H1 (cell line): ENCODE measurements around the gene C2orf80. TPM values are rescaled to one million over a fixed set of nuclear protein-coding genes. Genes with fewer than 3 reads are reported as not detected.

Source experiments
- CTCF ChIA-PET: fragments of 300-600 bp; sonication (Branson Sonifier 250); formaldehyde crosslinking; loops from one replicate; lab custom pipeline; 2021; ENCODE audit not compliant: partially characterized antibody; lab: Charles Lee
- POLR2A ChIA-PET: fragments of 300-600 bp; sonication (Branson Sonifier 250); formaldehyde crosslinking; loops from one replicate; lab custom pipeline; 2021; ENCODE audit warnings: inconsistent platforms; ENCODE audit not compliant: partially characterized antibody; lab: Charles Lee
- DNase-seq, 2 experiments: peaks; one replicate each; pipeline versions ENCODE4 v3.0.0 to v3.0.0-alpha.2; 2010 to 2022; ENCODE audit warnings: low spot score in 2 of 2, low read depth in 1 of 2, mixed read lengths in 1 of 2
- FAIRE-seq: peaks from 2 replicates; lab custom pipeline; 2011; peaks lifted over from hg19 to GRCh38; lab: Jason Lieb, UNC
- H2AFZ ChIP-seq: 2 replicates; pipeline ENCODE4 v1.8.1; 2012; ENCODE audit warnings: low read length, inconsistent platforms
- H2AK5ac ChIP-seq: 2 replicates; pipeline ENCODE4 v1.6.1; 2013; ENCODE audit warnings: low read depth, low read length
- H2BK120ac ChIP-seq: replicated peaks from 2 replicates; pipeline ENCODE3; 2013; ENCODE audit warnings: low read depth, low read length, inconsistent platforms
- H2BK12ac ChIP-seq: 2 replicates; pipeline ENCODE4 v1.6.1; 2013; ENCODE audit warnings: low read depth, low read length
- H2BK15ac ChIP-seq: 2 replicates; pipeline ENCODE4 v1.6.1; 2013; ENCODE audit warnings: low read length
- H2BK20ac ChIP-seq: 2 replicates; pipeline ENCODE4 v1.6.1; 2013; ENCODE audit warnings: low read length
- H2BK5ac ChIP-seq: 2 replicates; pipeline ENCODE4 v1.6.1; 2013; ENCODE audit warnings: low read depth, low read length
- H3K14ac ChIP-seq: 2 replicates; pipeline ENCODE4 v1.6.1; 2013; ENCODE audit warnings: inconsistent platforms; ENCODE audit not compliant: insufficient read length
- H3K18ac ChIP-seq: 2 replicates; pipeline ENCODE4 v1.6.1; 2013; ENCODE audit warnings: low read length; ENCODE audit errors: extremely low read depth
- H3K23ac ChIP-seq: 2 replicates; pipeline ENCODE4 v1.6.1; 2013; ENCODE audit warnings: inconsistent platforms; ENCODE audit not compliant: insufficient read length
- H3K23me2 ChIP-seq: 2 replicates; pipeline ENCODE4 v1.6.1; 2013; ENCODE audit warnings: low read depth, low read length
- H3K27ac ChIP-seq: 2 replicates; pipeline ENCODE4 v1.6.1; 2011; ENCODE audit warnings: low read depth, low read length, inconsistent platforms
- H3K27me3 ChIP-seq, 4 experiments: replicated peaks in 1 of 4; 1 replicate in 1 of 4; 2 replicates in 3 of 4; pipeline versions ENCODE4 v1.6.1 to v1.8.1; 2011 to 2013; ENCODE audit warnings: low read length in 3 of 4, mild to moderate bottlenecking in 3 of 4, inconsistent platforms in 2 of 4, mixed read lengths in 2 of 4, moderate library complexity in 1 of 4; ENCODE audit not compliant: control insufficient read depth in 3 of 4, insufficient read depth in 3 of 4; ENCODE audit errors: extremely low read depth in 1 of 4
- H3K36me3 ChIP-seq, 4 experiments: 2 replicates each; pipeline versions ENCODE4 v1.6.1 to v1.8.1; 2011 to 2013; ENCODE audit warnings: mild to moderate bottlenecking in 4 of 4, low read length in 3 of 4, moderate library complexity in 2 of 4, control low read depth in 1 of 4, inconsistent platforms in 1 of 4; ENCODE audit not compliant: insufficient read depth in 4 of 4, control insufficient read depth in 2 of 4
- H3K4ac ChIP-seq: replicated peaks from 2 replicates; pipeline ENCODE3; 2013; ENCODE audit warnings: low read length, low read depth, mixed read lengths, inconsistent platforms; ENCODE audit not compliant: insufficient read length
- H3K4me1 ChIP-seq, 4 experiments: replicated peaks in 1 of 4; 1 replicate in 1 of 4; 2 replicates in 3 of 4; pipeline versions ENCODE4 v1.6.1 to v1.8.1; 2011 to 2013; ENCODE audit warnings: low read length in 3 of 4, inconsistent platforms in 2 of 4, mixed read lengths in 1 of 4; ENCODE audit not compliant: insufficient read depth in 4 of 4, control insufficient read depth in 3 of 4
- H3K4me2 ChIP-seq, 2 experiments: 2 replicates each; pipeline versions ENCODE4 v1.6.1 to v1.8.1; 2011 to 2013; ENCODE audit warnings: low read depth in 2 of 2, low read length in 2 of 2, control low read depth in 1 of 2, inconsistent platforms in 1 of 2, mild to moderate bottlenecking in 1 of 2; ENCODE audit not compliant: insufficient read depth in 1 of 2
- H3K4me3 ChIP-seq, 4 experiments: fragments of 200-600, 300-600 bp in 1 of 4; sonication (generic), shearing (Covaris generic), sonication (Bioruptor Twin) in 1 of 4; 2 replicates each; pipeline versions ENCODE4 v1.5.1 to v1.8.1; 2011 to 2016; ENCODE audit warnings: low read length in 4 of 4, low read depth in 3 of 4, control low read depth in 2 of 4, inconsistent platforms in 2 of 4, mild to moderate bottlenecking in 2 of 4, mixed read lengths in 1 of 4, moderate library complexity in 1 of 4; ENCODE audit not compliant: insufficient read depth in 2 of 4; ENCODE audit errors: extremely low read depth in 1 of 4
- H3K56ac ChIP-seq: replicated peaks from 2 replicates; pipeline ENCODE3; 2013; ENCODE audit warnings: low read depth, mild to moderate bottlenecking, mixed read lengths, low read length, inconsistent platforms; ENCODE audit not compliant: insufficient read length
- H3K79me1 ChIP-seq: 2 replicates; pipeline ENCODE4 v1.6.1; 2013; ENCODE audit warnings: low read depth, low read length, control low read depth
- H3K79me2 ChIP-seq, 2 experiments: 2 replicates each; pipeline versions ENCODE4 v1.6.1 to v1.8.1; 2012 to 2013; ENCODE audit warnings: low read length in 2 of 2, mild to moderate bottlenecking in 2 of 2, inconsistent platforms in 1 of 2; ENCODE audit not compliant: insufficient read depth in 2 of 2, control insufficient read depth in 1 of 2
- H3K9ac ChIP-seq, 4 experiments: replicated peaks in 1 of 4; 1 replicate in 1 of 4; 2 replicates in 3 of 4; pipeline versions ENCODE4 v1.6.1 to v1.8.1; 2011 to 2013; ENCODE audit warnings: low read depth in 3 of 4, low read length in 3 of 4, control low read depth in 2 of 4, mild to moderate bottlenecking in 2 of 4, moderate library complexity in 2 of 4, inconsistent platforms in 1 of 4; ENCODE audit errors: extremely low read depth in 1 of 4
- H3K9me3 ChIP-seq, 2 experiments: 2 replicates each; pipeline versions ENCODE4 v1.6.1 to v1.8.1; 2012 to 2013; ENCODE audit warnings: mild to moderate bottlenecking in 2 of 2, moderate library complexity in 2 of 2, control low read depth in 1 of 2, inconsistent platforms in 1 of 2, low read depth in 1 of 2, low read length in 1 of 2, mixed read lengths in 1 of 2; ENCODE audit not compliant: insufficient read depth in 2 of 2
- H4K20me1 ChIP-seq, 2 experiments: replicated peaks in 1 of 2; 2 replicates each; pipeline versions ENCODE3 to v1.8.1; 2011 to 2013; ENCODE audit warnings: inconsistent platforms in 2 of 2, low read length in 2 of 2, mild to moderate bottlenecking in 1 of 2; ENCODE audit not compliant: insufficient read depth in 2 of 2, control insufficient read depth in 1 of 2
- H4K5ac ChIP-seq: 2 replicates; pipeline ENCODE4 v1.6.1; 2013; ENCODE audit warnings: low read length, low read depth, mixed read lengths, inconsistent platforms; ENCODE audit not compliant: insufficient read length
- H4K8ac ChIP-seq: 2 replicates; pipeline ENCODE4 v1.8.0; 2013; ENCODE audit warnings: mild to moderate bottlenecking, moderate library complexity, low read length, inconsistent platforms; ENCODE audit not compliant: insufficient read depth; ENCODE audit errors: extremely low read depth
- H4K91ac ChIP-seq: replicated peaks from 2 replicates; pipeline ENCODE3; 2013; ENCODE audit warnings: low read length, mixed read lengths, inconsistent platforms; ENCODE audit not compliant: insufficient read length
- JUND ChIP-seq: IDR thresholded peaks from 2 replicates; pipeline ENCODE4 v1.6.1; 2011; ENCODE audit warnings: mild to moderate bottlenecking, improper control_type of control experiment, low read length
- KDM1A ChIP-seq: fragments of 200-600, 300-600 bp; sonication (generic); IDR thresholded peaks from 2 replicates; pipeline ENCODE4 v1.7.1; 2016; ENCODE audit warnings: mild to moderate bottlenecking, low read length, borderline replicate concordance
- WGBS, 2 experiments: shearing (Covaris generic) in 1 of 2; methylation state at CpG; one replicate each; pipeline versions ENCODE4 v1.1.6 to v1.1.7; 2013 to 2015; ENCODE audit warnings: low lambda C conversion rate in 2 of 2, mixed read lengths in 2 of 2, inconsistent platforms in 1 of 2, low coverage in 1 of 2, missing lambda C conversion rate in 1 of 2; ENCODE audit not compliant: insufficient replicate concordance in 2 of 2, insufficient coverage in 1 of 2, insufficient read length in 1 of 2; ENCODE audit errors: extremely low coverage in 1 of 2, missing lambda C conversion rate in 1 of 2; 5-methylcytosine and 5-hydroxymethylcytosine counted together
- polyA plus RNA-seq, 7 experiments: library from polyadenylated mRNA; depleted of rRNA in 3 of 7; stranded (reverse) in 5 of 7; unstranded in 2 of 7; fragments of >200 nt in 5 of 7; fragments of 200-250 nt in 2 of 7; gene quantifications; 1 replicate in 5 of 7; 2 replicates in 1 of 7; 4 replicates in 1 of 7; pipeline versions ENCODE4 v1.2.1 to v1.2.3, GENCODE V29; 2011 to 2013; ENCODE audit warnings: missing spikeins in 2 of 7, mixed read lengths in 2 of 7
- total RNA-seq: library from RNA; stranded (reverse); fragmentation: NEBNext Ultra II Directional; extraction: Animal tissue kit (Norgen Biotek cat#: 25700); gene quantifications from 2 replicates; pipeline ENCODE4 v1.2.1, GENCODE V29; 2021
- TF ChIP-seq, protein P1 (sequence below): IDR thresholded peaks from 2 replicates; pipeline ENCODE4 v1.6.1; 2012; ENCODE audit warnings: inconsistent platforms

The C2orf80 gene
- total and polyA plus RNA-seq, 2 of the 8 experiments (the other 6 are each of a cell fraction or from before 2014, with no cell fraction given) = 0.97 to 1.1 TPM

DNA sequence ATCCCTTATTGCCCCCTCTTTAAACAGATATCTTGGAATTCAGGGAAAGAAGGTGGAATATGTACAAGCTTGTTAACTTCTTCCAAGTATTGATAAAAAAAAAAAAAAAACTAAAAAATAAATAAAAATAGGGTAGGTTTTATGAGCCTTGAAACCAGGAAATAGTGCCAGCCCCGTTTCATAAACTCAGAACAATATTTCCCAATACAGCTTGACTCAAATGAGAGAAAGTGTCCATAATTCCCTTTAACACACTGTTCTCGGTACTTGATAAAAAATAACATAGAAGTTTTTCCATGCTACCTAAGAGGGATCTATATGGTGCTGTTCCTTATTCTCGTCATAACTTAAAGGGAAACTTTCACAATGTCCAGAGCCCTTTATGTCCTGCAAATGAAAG, 17.9 kb upstream of the C2orf80 start:
- H3K23ac ChIP-seq = no peak overlapping the region
- TF ChIP-seq, protein P1, sequence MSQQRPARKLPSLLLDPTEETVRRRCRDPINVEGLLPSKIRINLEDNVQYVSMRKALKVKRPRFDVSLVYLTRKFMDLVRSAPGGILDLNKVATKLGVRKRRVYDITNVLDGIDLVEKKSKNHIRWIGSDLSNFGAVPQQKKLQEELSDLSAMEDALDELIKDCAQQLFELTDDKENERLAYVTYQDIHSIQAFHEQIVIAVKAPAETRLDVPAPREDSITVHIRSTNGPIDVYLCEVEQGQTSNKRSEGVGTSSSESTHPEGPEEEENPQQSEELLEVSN = no peak
- TF ChIP-seq JUND = no peak
- TF ChIP-seq KDM1A = no peak
- TF ChIP-seq, all 59 proteins: peak for 0
- Histone ChIP-seq H4K20me1 (no peaks in the 10 kb centered on the region), H2BK5ac (no peak overlapping the region), H4K8ac (no peak overlapping the region), H3K56ac (no peak overlapping the region), H3K79me2 (no peaks in the 10 kb centered on the region), H3K4me2 (no peak overlapping the region), H3K4me3 (no peak overlapping the region), H3K14ac (no peak overlapping the region), H4K5ac (no peak overlapping the region), H3K9ac (no peak overlapping the region), H3K4ac (no peak overlapping the region), H2BK20ac (no peak overlapping the region), H3K27me3 (no peaks in the 10 kb centered on the region), H3K4me1 (no peaks in the 10 kb centered on the region), H3K18ac (no peak overlapping the region), H2BK15ac (no peak overlapping the region), H3K79me1 (no peaks in the 10 kb centered on the region), H2AK5ac (no peak overlapping the region), H4K91ac (no peak overlapping the region), H3K9me3 (no peaks in the 10 kb centered on the region), H3K23me2 (no peaks in the 10 kb centered on the region), H3K27ac (no peak overlapping the region), H3K36me3 (no peaks in the 10 kb centered on the region), H2BK12ac (no peak overlapping the region), H2BK120ac (no peak overlapping the region), H2AFZ (no peak overlapping the region)
- ChIA-PET POLR2A (no interaction called here), CTCF (interaction anchor here (1.3 to 4.1 kb wide), 2 partner anchors 33 to 106 kb away, joined by 5 to 20 read pairs; no protein-coding TSS in a partner anchor)
- FAIRE-seq (no peak), DNase-seq (no peak)
- WGBS, 2 experiments = 89% methylated on average over 3 of the region's 3 CpGs; no CpG with 5 or more reads in 1 of the 2 experiments
